Measurements from ENCODE around the gene C16orf92. TPM values are rescaled to one million over a fixed set of nuclear protein-coding genes. Genes with fewer than 3 reads are reported as not detected.

The C16orf92 gene
- total RNA-seq, 2 donors from 2014 or later: not detected

DNA sequence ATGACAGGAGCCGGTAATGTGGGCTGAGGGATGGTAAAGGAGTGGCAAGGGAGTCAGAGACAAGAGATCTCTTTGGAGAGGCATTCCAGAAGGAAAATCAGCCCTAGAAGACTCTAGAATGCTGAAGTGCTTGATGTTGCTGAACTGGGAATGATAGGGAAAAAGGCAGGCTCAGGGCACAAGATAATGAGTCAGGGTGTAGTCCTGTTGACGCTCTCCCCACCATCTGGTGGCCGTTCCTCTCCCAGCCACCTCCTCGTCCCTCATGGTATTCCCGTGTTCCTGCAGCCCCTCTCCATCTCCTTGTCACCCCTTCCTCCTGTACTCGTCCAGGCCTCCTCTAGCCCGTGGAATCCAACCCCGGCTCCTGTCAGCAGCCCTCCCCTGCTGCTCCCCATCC, 31.5 kb downstream of the C16orf92 start:
- Mint-ChIP-seq H3K36me3 (ENCODE audit: insufficient read depth in 2 of 2) (peaks cover 0 to 4% of the 10 kb centered on the region in 2 donors), H3K4me3 (peak overlapping the region in 1 of 2 donors; percentile 30), H3K4me1 (ENCODE audit: low read depth) (peaks cover 38% of the 10 kb centered on the region), H3K9me3 (no peaks in the 10 kb centered on the region), H3K27me3 (ENCODE audit: low read depth) (no peaks in the 10 kb centered on the region), H3K27ac (no peak overlapping the region)
- DNase-seq (no peak), ATAC-seq (replicated peaks in 1 of 2) (no peak)

DNA sequence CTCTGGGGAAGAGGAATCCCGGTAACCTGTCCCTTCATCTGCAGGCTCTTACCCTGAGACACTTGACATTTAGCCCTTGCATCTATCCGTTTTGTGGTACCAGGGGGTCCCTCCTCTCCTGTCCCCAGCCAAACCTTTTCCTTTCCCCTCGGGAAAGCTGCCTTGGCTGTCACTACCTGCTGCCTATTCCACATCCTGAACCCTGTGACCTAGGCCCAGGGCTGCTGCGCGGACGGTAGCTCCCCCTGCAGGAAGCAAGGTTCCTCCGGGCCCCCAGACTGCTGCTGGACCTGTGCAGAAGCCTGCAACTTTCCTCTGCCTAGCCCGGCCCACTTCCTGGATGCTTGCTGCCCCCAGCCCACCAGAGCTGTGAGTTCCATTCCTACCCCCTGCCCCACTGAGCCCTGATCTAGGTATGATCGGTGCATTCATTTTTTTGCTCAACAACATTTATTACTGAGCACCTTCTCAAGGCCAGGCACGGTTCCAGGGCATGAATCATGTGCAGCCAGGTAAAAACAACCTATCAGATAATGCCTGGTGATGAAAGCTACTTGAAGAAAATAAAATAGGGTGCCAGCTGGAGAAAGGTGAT, 32.1 kb downstream of the C16orf92 start:
- DNase-seq: peak; percentile 66 to 73
- no peak overlapping the region for H3K27ac Mint-ChIP-seq
- H3K9me3 Mint-ChIP-seq: no peaks in the 10 kb centered on the region

DNA sequence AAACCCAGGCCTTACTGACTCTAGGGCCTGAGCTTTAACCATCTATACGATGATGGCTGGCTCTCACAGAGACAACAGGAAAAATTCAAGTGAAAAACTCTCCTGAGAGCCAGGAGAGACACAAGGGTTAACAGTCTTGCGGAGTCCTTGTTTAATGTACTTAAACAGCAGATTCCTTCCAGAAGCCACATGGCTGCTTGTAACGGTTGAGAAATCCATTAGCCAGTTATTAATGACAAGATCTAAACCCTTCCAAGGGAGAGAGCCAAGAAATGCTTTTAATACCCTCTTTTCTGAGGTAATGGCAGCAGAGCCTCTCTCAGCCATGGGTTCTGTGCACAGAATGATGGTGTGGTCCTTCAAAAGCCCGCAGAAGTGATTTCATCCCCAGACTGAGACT, 37.3 kb downstream of the C16orf92 start:
- ATAC-seq (replicated peaks in 1 of 2): no peak
- peaks cover 15% of the 10 kb centered on the region for H3K4me1 Mint-ChIP-seq (ENCODE audit: low read depth)
- H3K4me3 Mint-ChIP-seq: no peak overlapping the region

More for the DNA sequence above, 32.1 kb downstream of the C16orf92 start:
- H3K36me3 Mint-ChIP-seq (ENCODE audit: insufficient read depth in 2 of 2): peaks cover 0 to 4% of the 10 kb centered on the region in 2 donors
- H3K4me3 Mint-ChIP-seq: peak overlapping the region; percentile 30 to 48
- peaks cover 38% of the 10 kb centered on the region for H3K4me1 Mint-ChIP-seq (ENCODE audit: low read depth)
- H3K27me3 Mint-ChIP-seq (ENCODE audit: low read depth): no peaks in the 10 kb centered on the region
- ATAC-seq (replicated peaks in 1 of 2): peak; percentile 72 to 73

DNA sequence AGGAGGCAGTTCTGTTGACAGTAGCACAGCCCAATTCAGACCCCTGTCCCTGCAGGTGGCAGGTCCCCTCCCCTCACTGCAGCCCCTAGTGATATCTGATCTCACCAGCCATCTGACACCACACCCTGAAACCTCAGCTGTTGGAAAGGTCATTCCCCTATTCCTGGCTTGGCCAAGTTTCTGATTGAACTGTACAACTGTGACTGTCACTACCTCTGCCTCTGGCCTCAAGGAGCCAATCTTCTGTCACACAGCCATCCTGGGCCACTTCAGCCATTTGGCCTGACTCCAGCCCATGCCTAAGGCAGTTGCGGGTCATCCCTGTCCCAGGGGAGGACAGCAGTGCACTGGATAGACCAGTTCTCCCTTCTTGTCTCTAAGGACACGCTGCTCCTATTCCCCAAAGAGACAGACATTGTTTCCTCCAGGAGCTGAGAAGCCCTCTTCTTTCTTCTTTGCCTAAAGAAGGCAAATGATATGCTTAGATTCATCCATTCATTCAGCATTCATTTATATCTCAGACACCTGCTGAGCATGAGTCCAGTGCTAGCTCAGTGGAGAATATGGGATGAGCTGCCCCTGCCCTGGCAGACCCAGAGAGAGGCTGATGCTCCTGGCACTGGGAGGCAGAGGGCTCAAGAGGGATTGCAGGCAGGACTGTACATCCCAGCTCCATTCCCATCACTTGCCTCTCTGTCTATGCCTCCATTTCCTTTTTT, 38.0 kb downstream of the C16orf92 start:
- no peak for ATAC-seq (replicated peaks in 1 of 2)
- Mint-ChIP-seq H3K27ac (no peak overlapping the region), H3K9me3 (no peaks in the 10 kb centered on the region)

More for the DNA sequence above, 37.3 kb downstream of the C16orf92 start:
- H3K9me3 Mint-ChIP-seq: no peaks in the 10 kb centered on the region
- no peak overlapping the region for H3K27ac Mint-ChIP-seq
- peaks cover 3 to 4% of the 10 kb centered on the region in 2 donors for H3K36me3 Mint-ChIP-seq (ENCODE audit: insufficient read depth in 2 of 2)
- DNase-seq: no peak
- no peaks in the 10 kb centered on the region for H3K27me3 Mint-ChIP-seq (ENCODE audit: low read depth)

DNA sequence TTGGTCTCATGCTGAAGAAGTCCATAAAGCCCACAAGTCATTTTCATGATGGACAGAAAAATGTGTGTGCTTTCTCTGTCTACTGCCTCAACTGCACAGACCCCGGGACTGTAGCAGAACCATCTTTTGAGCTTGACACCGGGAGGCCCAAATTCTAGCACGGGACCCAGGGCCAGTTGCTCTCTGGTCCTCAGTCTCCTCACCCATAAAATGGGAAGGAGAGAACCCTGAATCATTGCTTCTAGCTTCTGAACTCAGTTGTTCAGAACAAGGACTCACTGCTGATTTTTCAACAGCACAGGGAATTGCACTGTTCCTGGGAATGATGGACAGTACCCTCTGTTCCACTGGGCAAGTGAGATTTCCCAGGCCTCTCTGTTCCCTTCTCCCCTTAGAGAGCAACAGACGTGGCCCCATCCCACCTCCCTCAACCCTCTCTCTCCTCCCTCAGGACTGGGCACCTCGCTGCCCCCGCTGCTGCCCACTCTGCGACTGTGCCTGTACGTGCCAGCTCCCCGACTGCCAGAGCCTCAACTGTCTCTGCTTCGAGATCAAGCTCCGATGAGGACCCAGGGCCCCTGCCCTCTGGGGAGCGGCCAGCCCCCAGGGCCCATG, 40.4 kb downstream of the C16orf92 start:
- peaks cover 15 to 20% of the 10 kb centered on the region in 2 donors for H3K36me3 Mint-ChIP-seq (ENCODE audit: insufficient read depth in 2 of 2)
- no peaks in the 10 kb centered on the region for H3K27me3 Mint-ChIP-seq (ENCODE audit: low read depth)
- H3K27ac Mint-ChIP-seq: peak overlapping the region; percentile 99
- no peaks in the 10 kb centered on the region for H3K9me3 Mint-ChIP-seq
- peak overlapping the region; percentile 99 to 100 for H3K4me3 Mint-ChIP-seq
- H3K4me1 Mint-ChIP-seq (ENCODE audit: low read depth): peaks cover 25% of the 10 kb centered on the region
- DNase-seq: no peak
- ATAC-seq (replicated peaks in 1 of 2): no peak

More for the DNA sequence above, 38.0 kb downstream of the C16orf92 start:
- H3K4me3 Mint-ChIP-seq: no peak overlapping the region
- H3K4me1 Mint-ChIP-seq (ENCODE audit: low read depth): peaks cover 10% of the 10 kb centered on the region
- H3K36me3 Mint-ChIP-seq (ENCODE audit: insufficient read depth in 2 of 2): peaks cover 4 to 6% of the 10 kb centered on the region in 2 donors
- no peak for DNase-seq
- no peaks in the 10 kb centered on the region for H3K27me3 Mint-ChIP-seq (ENCODE audit: low read depth)

DNA sequence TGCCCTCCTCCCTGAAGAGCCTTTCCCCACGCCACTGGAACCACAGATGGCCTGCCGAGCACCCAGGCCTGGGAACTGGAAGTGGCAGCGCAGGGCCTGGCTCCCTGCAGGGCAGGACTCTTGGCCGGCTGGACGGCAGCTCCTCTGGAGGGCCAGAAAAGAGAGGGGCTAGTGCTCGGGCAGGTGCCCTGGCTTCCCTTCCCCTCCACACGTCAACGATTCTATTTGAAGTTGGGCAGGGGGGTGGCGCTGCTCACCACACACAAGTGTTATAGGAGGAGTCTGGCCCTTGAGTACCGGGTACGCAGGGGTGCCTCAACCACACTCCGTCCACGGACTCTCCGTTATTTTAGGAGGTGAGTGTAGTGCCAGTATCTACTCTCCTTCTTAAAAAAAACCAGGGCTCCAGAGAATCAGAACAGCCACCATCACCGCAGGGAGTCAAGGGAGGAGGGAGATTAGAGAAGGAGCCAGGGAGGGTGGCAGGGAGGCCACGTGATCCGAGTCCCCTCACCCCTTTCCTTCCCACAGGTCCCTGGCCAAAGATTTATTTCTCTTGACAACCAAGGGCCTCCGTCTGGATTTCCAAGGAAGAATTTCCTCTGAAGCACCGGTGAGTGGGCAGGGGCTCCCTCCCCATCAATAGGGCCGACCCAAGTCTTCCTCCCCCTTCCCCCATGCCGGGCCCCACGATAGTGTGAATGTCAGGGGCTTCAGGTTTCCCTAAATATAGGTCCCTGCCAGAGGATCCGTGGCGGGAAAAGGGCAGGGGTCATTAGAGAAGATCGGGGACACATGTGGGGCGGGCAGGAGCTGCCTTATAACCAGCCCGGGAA, 41.1 kb downstream of the C16orf92 start:
- H3K4me1 Mint-ChIP-seq (ENCODE audit: low read depth): peaks cover 32% of the 10 kb centered on the region
- peaks cover 18 to 27% of the 10 kb centered on the region in 2 donors for H3K36me3 Mint-ChIP-seq (ENCODE audit: insufficient read depth in 2 of 2)
- peak; percentile 28 to 42 for ATAC-seq (replicated peaks in 1 of 2)
- H3K27ac Mint-ChIP-seq: peak overlapping the region; percentile 99
- H3K9me3 Mint-ChIP-seq: no peaks in the 10 kb centered on the region
- H3K27me3 Mint-ChIP-seq (ENCODE audit: low read depth): no peaks in the 10 kb centered on the region
- DNase-seq: peak; percentile 76 to 81
- peak overlapping the region; percentile 99 to 100 for H3K4me3 Mint-ChIP-seq

DNA sequence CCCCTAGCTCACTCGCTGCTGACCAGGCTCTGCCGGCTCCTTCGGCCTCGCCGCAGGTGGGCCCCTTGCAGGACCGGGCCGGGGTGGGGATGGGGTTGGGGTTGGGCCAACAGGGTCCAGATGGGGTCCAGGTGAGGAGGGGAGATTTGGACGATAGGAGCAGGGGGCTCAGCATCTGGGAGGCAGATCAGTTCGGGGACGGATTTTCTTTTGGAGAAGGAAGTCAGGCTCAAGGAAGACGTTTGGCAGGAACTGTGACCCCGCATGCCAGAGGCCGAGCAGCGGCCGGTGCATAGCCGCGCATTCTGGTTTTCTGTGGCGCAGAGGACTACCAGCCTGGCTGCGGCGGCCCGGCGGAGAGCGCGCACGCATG, 41.7 kb downstream of the C16orf92 start:
- no peaks in the 10 kb centered on the region for H3K27me3 Mint-ChIP-seq (ENCODE audit: low read depth)
- DNase-seq: no peak
- no peaks in the 10 kb centered on the region for H3K9me3 Mint-ChIP-seq
- no peak for ATAC-seq (replicated peaks in 1 of 2)
- peaks cover 39% of the 10 kb centered on the region for H3K4me1 Mint-ChIP-seq (ENCODE audit: low read depth)
- peak overlapping the region; percentile 99 to 100 for H3K4me3 Mint-ChIP-seq
- H3K27ac Mint-ChIP-seq: peak overlapping the region; percentile 94
- peaks cover 22 to 34% of the 10 kb centered on the region in 2 donors for H3K36me3 Mint-ChIP-seq (ENCODE audit: insufficient read depth in 2 of 2)

DNA sequence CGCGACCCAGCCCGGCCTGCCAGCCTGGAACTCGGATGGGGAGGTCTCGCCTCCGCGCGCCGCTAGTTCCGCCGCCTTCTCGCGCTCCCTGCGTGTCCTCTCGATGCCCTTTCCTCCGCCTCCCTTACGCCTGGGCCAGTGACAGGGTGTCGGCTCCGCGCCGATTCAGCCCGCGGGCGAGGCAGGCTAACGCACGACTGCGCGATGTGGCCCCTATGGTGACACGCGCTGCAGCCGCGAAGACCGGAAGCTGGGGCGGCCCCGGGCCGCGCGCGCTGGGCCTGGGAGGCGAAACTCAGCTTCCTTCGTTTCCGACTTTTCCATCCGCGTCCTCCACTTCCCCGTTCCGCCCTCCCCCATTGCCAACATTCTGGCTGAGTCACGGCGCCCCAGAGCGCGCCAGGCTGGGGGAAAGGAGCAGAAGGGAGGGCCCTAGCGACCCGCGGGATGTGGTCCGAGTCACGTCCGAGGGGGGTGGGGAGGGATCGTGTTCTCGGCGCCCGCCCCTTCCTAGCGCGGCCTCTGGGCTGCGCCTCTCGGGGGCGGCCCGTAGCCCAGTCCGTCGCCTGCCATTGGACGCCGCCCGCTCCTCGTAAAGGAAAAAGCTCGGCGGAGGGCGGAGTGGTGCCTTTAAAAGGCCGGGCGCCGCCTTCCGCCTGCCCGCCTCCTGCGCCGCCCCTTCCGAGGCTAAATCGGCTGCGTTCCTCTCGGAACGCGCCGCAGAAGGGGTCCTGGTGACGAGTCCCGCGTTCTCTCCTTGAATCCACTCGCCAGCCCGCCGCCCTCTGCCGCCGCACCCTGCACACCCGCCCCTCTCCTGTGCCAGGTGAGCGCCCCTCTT, 42.3 kb downstream of the C16orf92 start, which contains the start of gene ALDOA:
ALDOA (plus strand) TSS at position 659 of the 841 bp plus-strand sequence. CDS start 1,138 bp downstream, outside the sequence.
- no peaks in the 10 kb centered on the region for H3K27me3 Mint-ChIP-seq (ENCODE audit: low read depth)
- H3K27ac Mint-ChIP-seq: peak within 1 kb of the TSS; percentile 94
- H3K4me1 Mint-ChIP-seq (ENCODE audit: low read depth): peaks cover 40% of the 10 kb centered on the region
- peaks cover 24 to 38% of the 10 kb centered on the region in 2 donors for H3K36me3 Mint-ChIP-seq (ENCODE audit: insufficient read depth in 2 of 2)
- ATAC-seq (replicated peaks in 1 of 2) (peak; percentile 88 to 89), DNase-seq (peak; percentile 96 to 98)
- H3K9me3 Mint-ChIP-seq: no peaks in the 10 kb centered on the region
- peak within 1 kb of the TSS; percentile 99 to 100 for H3K4me3 Mint-ChIP-seq

DNA sequence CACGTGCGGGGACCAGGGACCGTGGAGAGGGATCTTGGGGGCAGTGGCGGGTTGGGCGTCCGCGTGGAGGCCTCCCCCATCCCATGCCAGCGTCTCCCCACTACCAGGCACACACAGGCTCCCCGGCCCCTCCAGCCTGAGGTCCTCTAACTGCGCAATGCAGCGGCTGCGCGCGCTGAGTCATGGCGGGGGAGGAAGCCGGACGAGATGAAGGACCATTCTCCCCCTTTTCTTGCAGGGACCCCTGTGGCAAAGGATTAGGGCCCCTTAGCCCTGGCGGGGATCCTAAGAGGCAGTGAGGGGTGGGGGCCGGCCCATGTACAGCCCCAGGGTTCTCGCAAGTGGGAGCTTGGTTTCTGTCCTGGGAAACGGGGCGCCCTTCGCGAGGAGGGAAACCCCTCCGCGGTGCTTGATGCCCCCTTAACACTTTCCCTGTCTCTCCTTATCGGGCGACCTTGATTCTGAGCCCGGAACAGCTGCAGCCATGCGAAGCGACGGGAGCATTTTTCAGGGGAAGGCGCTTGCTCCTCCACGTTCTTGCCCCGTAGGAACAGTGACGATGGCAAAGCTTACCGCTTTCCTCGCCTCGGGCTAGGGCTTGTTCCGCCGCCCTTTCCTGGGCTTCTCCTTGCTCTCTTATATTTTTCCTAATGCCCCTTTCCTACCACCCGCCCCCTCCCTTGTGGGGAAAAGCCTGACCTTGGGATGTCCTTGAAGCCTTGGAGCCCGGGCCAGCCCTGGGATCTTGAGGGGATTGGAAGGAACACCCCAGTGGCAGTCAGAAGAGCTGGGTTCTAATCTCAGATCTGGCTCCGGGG, 43.2 kb downstream of the C16orf92 start:
- ATAC-seq (replicated peaks in 1 of 2): peak; percentile 1 to 10
- H3K4me3 Mint-ChIP-seq: peak overlapping the region; percentile 99 to 100
- peaks cover 24 to 40% of the 10 kb centered on the region in 2 donors for H3K36me3 Mint-ChIP-seq (ENCODE audit: insufficient read depth in 2 of 2)
- no peaks in the 10 kb centered on the region for H3K9me3 Mint-ChIP-seq
- H3K27me3 Mint-ChIP-seq (ENCODE audit: low read depth): no peaks in the 10 kb centered on the region
- peaks cover 43% of the 10 kb centered on the region for H3K4me1 Mint-ChIP-seq (ENCODE audit: low read depth)
- H3K27ac Mint-ChIP-seq: peak overlapping the region; percentile 89
- DNase-seq: peak; percentile 61 to 63

DNA sequence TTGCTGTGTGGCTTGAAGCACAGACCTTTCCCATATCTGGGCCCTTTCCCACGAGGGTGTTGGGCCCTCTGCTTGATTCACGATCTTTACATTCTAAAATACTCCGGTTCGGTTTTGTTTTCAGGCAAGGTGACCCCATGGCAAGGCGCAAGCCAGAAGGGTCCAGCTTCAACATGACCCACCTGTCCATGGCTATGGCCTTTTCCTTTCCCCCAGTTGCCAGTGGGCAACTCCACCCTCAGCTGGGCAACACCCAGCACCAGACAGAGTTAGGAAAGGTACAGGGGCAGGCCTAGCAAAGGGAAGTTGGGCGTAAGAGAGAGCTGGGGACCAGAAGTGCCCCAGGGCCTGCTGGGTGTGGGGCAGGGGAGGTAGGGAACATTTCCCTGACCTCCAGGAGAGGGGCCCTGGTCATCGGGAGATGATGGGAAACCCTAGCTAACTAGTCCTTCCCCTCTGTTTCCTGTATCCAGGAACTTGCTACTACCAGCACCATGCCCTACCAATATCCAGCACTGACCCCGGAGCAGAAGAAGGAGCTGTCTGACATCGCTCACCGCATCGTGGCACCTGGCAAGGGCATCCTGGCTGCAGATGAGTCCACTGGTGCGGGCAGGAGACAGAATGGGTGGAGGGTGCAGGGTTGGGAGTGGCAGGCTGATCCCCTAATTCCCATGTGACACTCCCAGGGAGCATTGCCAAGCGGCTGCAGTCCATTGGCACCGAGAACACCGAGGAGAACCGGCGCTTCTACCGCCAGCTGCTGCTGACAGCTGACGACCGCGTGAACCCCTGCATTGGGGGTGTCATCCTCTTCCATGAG, 44.0 kb downstream of the C16orf92 start:
- H3K4me1 Mint-ChIP-seq (ENCODE audit: low read depth): peaks cover 45% of the 10 kb centered on the region
- ATAC-seq (replicated peaks in 1 of 2): no peak
- peak overlapping the region; percentile 99 to 100 for H3K4me3 Mint-ChIP-seq
- no peaks in the 10 kb centered on the region for H3K27me3 Mint-ChIP-seq (ENCODE audit: low read depth)
- no peak for DNase-seq
- H3K36me3 Mint-ChIP-seq (ENCODE audit: insufficient read depth in 2 of 2): peaks cover 24 to 41% of the 10 kb centered on the region in 2 donors
- H3K9me3 Mint-ChIP-seq: no peaks in the 10 kb centered on the region
- H3K27ac Mint-ChIP-seq: peak overlapping the region; percentile 89

DNA sequence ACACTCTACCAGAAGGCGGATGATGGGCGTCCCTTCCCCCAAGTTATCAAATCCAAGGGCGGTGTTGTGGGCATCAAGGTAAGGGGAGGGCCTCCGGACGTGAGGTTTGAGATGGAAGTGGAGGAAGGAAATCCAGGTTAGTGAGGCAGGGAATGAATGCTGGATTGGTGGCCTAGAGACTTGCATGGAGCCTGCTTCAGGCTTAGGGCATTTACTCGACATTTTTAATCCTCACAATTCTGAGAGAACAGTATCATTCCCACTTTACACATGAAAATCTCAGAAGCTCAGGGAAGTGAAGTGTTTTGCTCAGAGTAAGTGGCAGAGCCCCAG, 44.6 kb downstream of the C16orf92 start:
- H3K4me1 Mint-ChIP-seq (ENCODE audit: low read depth): peaks cover 45% of the 10 kb centered on the region
- H3K9me3 Mint-ChIP-seq: no peaks in the 10 kb centered on the region
- H3K27me3 Mint-ChIP-seq (ENCODE audit: low read depth): no peaks in the 10 kb centered on the region
- peaks cover 24 to 45% of the 10 kb centered on the region in 2 donors for H3K36me3 Mint-ChIP-seq (ENCODE audit: insufficient read depth in 2 of 2)
- peak overlapping the region; percentile 89 for H3K27ac Mint-ChIP-seq
- peak overlapping the region; percentile 99 to 100 for H3K4me3 Mint-ChIP-seq
- ATAC-seq (replicated peaks in 1 of 2) (no peak), DNase-seq (no peak)

Measured in activated T-cell treated with anti-CD3 and anti-CD28 coated beads, Interleukin-2, amount 50 U/mL, for 72 hours (primary cell).